WTC11 (cell line): Measurements from ENCODE around the gene ANKRD1. TPM values are rescaled to one million over a fixed set of nuclear protein-coding genes. Genes with fewer than 3 reads are reported as not detected.

ENCODE experiments used
- AFF4 ChIP-seq: sonication (generic); formaldehyde crosslinking; IDR thresholded peaks from 2 replicates; pipeline ENCODE4 v1.8.1; 2023; ENCODE audit warnings: mild to moderate bottlenecking, missing genetic modification reagents, borderline replicate concordance
- ARID4B ChIP-seq: sonication (generic); formaldehyde crosslinking; IDR thresholded peaks from 2 replicates; pipeline ENCODE4 v1.8.0; 2023; ENCODE audit warnings: missing genetic modification reagents, mild to moderate bottlenecking, borderline replicate concordance
- IRF2 ChIP-seq: sonication (generic); formaldehyde crosslinking; IDR thresholded peaks from 2 replicates; pipeline ENCODE4 v1.8.0; 2022; ENCODE audit warnings: low read depth, missing genetic modification reagents, borderline replicate concordance
- PRDM15 ChIP-seq: sonication (generic); formaldehyde crosslinking; IDR thresholded peaks from 2 replicates; pipeline ENCODE4 v1.8.0; 2022; ENCODE audit warnings: missing genetic modification reagents
- RELA ChIP-seq: sonication (generic); formaldehyde crosslinking; IDR thresholded peaks from 2 replicates; pipeline ENCODE4 v1.8.1; 2022; ENCODE audit warnings: missing genetic modification reagents, mild to moderate bottlenecking, borderline replicate concordance
- ZBTB43 ChIP-seq: sonication (generic); formaldehyde crosslinking; IDR thresholded peaks from 2 replicates; pipeline ENCODE4 v1.8.1; 2023; ENCODE audit warnings: mild to moderate bottlenecking, missing genetic modification reagents
- total RNA-seq: library from RNA; stranded (reverse); gene quantifications from 3 replicates; pipeline ENCODE4 v1.2.3, GENCODE V29; 2021

ANKRD1 gene
- total RNA-seq, 1 experiment from 2014 or later, result not detected

GRCh38 chr10:90862908-90863514 is 57.9 kb downstream of the ANKRD1 start (continued):
- no peak for TF ChIP-seq PRDM15 (CRISPR knock-in tag)
- TF ChIP-seq ARID4B (CRISPR knock-in tag), result no peak
- no peak for TF ChIP-seq RELA
- TF ChIP-seq IRF2 (CRISPR knock-in tag), result no peak
- TF ChIP-seq AFF4 (CRISPR knock-in tag), result no peak
- TF ChIP-seq ZBTB43, result no peak

Other genes with a start within 250 kb of the ANKRD1 start
- gene HTR7, start 63.0 kb downstream of the ANKRD1 start, total RNA-seq, result 8.9 to 11.2 TPM (median 9.3 TPM) in 3 replicates
- 50.3 to 56.4 TPM (median 53.0 TPM) in 3 replicates for gene RPP30, start 49.1 kb downstream of the ANKRD1 start, total RNA-seq